ENCODE data around the gene SHOC2.

The SHOC2 gene

GRCh38 chr10:111057006-111057405 is 137.6 kb downstream of the SHOC2 start:
- no peak for DNase-seq (ENCODE audit: low spot score in 2 of 2)
- peaks cover 19% of the 10 kb centered on the region for H3K9me3 Mint-ChIP-seq
- peaks cover 5% of the 10 kb centered on the region for H3K36me3 Mint-ChIP-seq
- H3K4me3 Mint-ChIP-seq: no peak overlapping the region
- peaks cover 11% of the 10 kb centered on the region for H3K27me3 Mint-ChIP-seq
- no peak overlapping the region for H3K27ac Mint-ChIP-seq
- no peaks in the 10 kb centered on the region for H3K4me1 Mint-ChIP-seq
- ATAC-seq (ENCODE audit: low read depth): no peak
